ENCODE results near the gene PHLDA3. TPM values are rescaled to one million over a fixed set of nuclear protein-coding genes. Genes with fewer than 3 reads are reported as not detected.

The PHLDA3 gene
- total and polyA plus RNA-seq, 2 of the 13 experiments (the other 11 are each of a cell fraction or from before 2014, with no cell fraction given): 16.7 to 33.6 TPM

DNA sequence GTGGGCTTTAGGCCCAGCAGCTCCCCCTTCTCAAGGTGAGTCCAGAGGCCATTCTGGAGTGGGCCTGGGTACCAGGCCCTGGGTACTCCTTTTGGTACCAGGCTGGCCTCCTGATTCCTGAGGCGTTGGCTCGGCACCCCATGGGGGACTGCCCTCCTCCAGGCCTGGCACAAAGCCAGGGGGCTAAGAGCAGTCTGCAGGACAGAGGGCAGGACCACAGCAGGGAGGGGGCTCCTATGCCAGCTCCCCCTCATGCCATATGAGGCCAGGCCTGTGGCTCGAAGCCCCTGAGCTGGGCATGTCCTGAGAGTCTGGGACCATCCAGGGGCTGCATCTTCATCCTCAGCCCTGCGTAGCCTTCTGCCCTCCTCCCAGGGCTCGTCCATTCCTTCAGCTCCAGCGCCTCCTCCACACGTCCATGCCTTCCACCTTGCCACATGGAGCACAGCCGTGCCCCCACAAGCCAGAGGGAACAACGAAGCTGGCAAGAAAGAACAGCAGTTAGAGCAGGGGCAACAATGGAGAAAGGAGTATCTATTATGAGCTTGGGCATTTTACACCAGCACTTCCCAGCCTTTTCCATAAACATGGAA is 3.2 kb downstream of the PHLDA3 start:
- Histone ChIP-seq H3K27ac (ENCODE audit: extremely low read length, insufficient read depth, low read length) (no peak overlapping the region), H3K4me1 (ENCODE audit: insufficient read depth, low read length) (peaks cover 66% of the 10 kb centered on the region), H2AFZ (ENCODE audit: low read length) (no peak overlapping the region), H3K36me3 (replicated peaks in 1 of 2; ENCODE audit: control insufficient read depth in 1 of 2, insufficient read depth in 2 of 2, low read length in 2 of 2) (peaks cover 2 to 6% of the 10 kb centered on the region in 2 experiments; a peak in 2 of 5 replicates), H3K9me3 (ENCODE audit: low read length) (no peaks in the 10 kb centered on the region), H3K27me3 (ENCODE audit: control insufficient read depth in 1 of 2, insufficient read depth in 2 of 2, low read length in 2 of 2) (peaks cover 0 to 15% of the 10 kb centered on the region in 2 experiments; a peak in 2 of 5 replicates), H3K9ac (ENCODE audit: insufficient read depth, low read depth, low read length) (no peak overlapping the region), H3K4me2 (ENCODE audit: low read depth, low read length) (peak overlapping the region; percentile 83; the same call in 1 of the 2 replicates), H3K4me3 (replicated peaks in 1 of 3; ENCODE audit: insufficient read depth in 1 of 3, low read depth in 2 of 3, low read length in 3 of 3) (no peak overlapping the region), H3K79me2 (ENCODE audit: insufficient read depth, low read length) (peaks cover 27% of the 10 kb centered on the region), H4K20me1 (ENCODE audit: insufficient read depth, low read length) (0 out of 2 replicates have a peak, but pooled peaks cover 15% of the 10 kb centered on the region)
- ATAC-seq (no peak), FAIRE-seq (no peak), DNase-seq (ENCODE audit: low spot score) (no peak)
- 98% methylated on average over 7 of the region's 9 CpGs for WGBS (ENCODE audit: low lambda C conversion rate)
- CTCF ChIA-PET (ENCODE audit: low intra/inter-chr PET ratio, low total read pairs): no interaction called here
- POLR2A ChIA-PET: no interaction called here
- peak; percentile 58 for TF ChIP-seq AGO2 (optimal IDR thresholded peaks at IDR 0.05; ENCODE audit: low read depth, low read length)
- TF ChIP-seq AHR (CRISPR knock-in tag; IDR thresholded peaks at IDR 0.05): no peak
- intact Hi-C loops (cut with micrococcal nuclease; ENCODE audit: unreplicated experiment) (no loop called here), in situ Hi-C loops (cut with HindIII; ENCODE audit: extremely low pct_ligation_motif_present, low pct_unique_long_range_greater_than_20kb) (no loop called here)
- BruUV-seq (replicated peaks): no TSS peak

DNA sequence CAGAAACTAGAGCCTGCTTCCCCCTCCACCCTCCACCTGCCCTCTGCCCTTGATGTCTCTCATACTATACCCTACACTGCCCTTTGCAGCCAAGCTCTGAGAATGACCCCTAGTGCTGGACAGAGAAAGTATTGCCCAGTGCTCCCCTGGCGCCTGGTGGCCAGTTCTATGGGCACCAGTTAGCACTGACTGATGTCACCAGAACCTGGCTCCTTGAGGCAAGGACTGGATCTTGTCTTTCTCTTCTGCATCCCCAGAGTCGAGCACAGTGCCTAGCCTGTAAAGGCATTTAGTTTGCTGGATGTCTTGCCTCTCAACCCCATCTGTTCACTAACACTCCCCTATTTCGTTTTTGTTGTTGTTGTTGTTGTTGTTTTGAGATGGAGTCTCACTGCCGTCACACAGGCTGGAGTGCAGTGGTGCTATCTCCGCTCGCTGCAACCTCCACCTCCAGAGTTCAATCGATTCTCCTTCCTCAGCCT is 5.9 kb downstream of the PHLDA3 start:
- peak; percentile 45 for DNase-seq (ENCODE audit: low spot score)
- Histone ChIP-seq H4K20me1 (ENCODE audit: insufficient read depth, low read length) (0 out of 2 replicates have a peak, but pooled peaks cover 15% of the 10 kb centered on the region), H3K4me1 (ENCODE audit: insufficient read depth, low read length) (peaks cover 60% of the 10 kb centered on the region), H3K79me2 (ENCODE audit: insufficient read depth, low read length) (peaks cover 20% of the 10 kb centered on the region), H3K4me2 (ENCODE audit: low read depth, low read length) (no peak overlapping the region), H3K27ac (ENCODE audit: extremely low read length, insufficient read depth, low read length) (no peak overlapping the region), H3K9me3 (ENCODE audit: low read length) (no peaks in the 10 kb centered on the region), H3K4me3 (replicated peaks in 1 of 3; ENCODE audit: insufficient read depth in 1 of 3, low read depth in 2 of 3, low read length in 3 of 3) (no peak overlapping the region), H2AFZ (ENCODE audit: low read length) (no peak overlapping the region), H3K27me3 (ENCODE audit: control insufficient read depth in 1 of 2, insufficient read depth in 2 of 2, low read length in 2 of 2) (peaks cover 0 to 11% of the 10 kb centered on the region in 2 experiments; a peak in 3 of 5 replicates), H3K9ac (ENCODE audit: insufficient read depth, low read depth, low read length) (no peak overlapping the region), H3K36me3 (replicated peaks in 1 of 2; ENCODE audit: control insufficient read depth in 1 of 2, insufficient read depth in 2 of 2, low read length in 2 of 2) (peaks cover 2 to 6% of the 10 kb centered on the region in 2 experiments; a peak in 2 of 5 replicates)
- in situ Hi-C loops (cut with HindIII; ENCODE audit: extremely low pct_ligation_motif_present, low pct_unique_long_range_greater_than_20kb) (no loop called here), intact Hi-C loops (cut with micrococcal nuclease; ENCODE audit: unreplicated experiment) (no loop called here)
- TF ChIP-seq KDM2A (CRISPR knock-in tag; IDR thresholded peaks at IDR 0.05; ENCODE audit: borderline replicate concordance, low read depth) (peak; percentile 35; the same call in 1 of the 2 replicates), ZC3H13 (CRISPR knock-in tag; IDR thresholded peaks at IDR 0.05) (0 out of 2 replicates have a peak, but pooled peaks have one; percentile 34), POLR2G (IDR thresholded peaks at IDR 0.05; ENCODE audit: low read depth, low read length) (peak; percentile 30; the same call in 1 of the 2 replicates), POLR2A (IDR thresholded peaks at IDR 0.05; ENCODE audit: insufficient read depth in 1 of 2, low read depth in 2 of 2, low read length in 2 of 2) (peak in 1 of 2 experiments; percentile 38; a peak in 1 of 4 replicates), ARNTL (CRISPR knock-in tag; IDR thresholded peaks at IDR 0.05) (no peak), HES4 (CRISPR knock-in tag; IDR thresholded peaks at IDR 0.05; ENCODE audit: borderline replicate concordance) (no peak), GLI4 (CRISPR knock-in tag; IDR thresholded peaks at IDR 0.05; ENCODE audit: borderline replicate concordance) (no peak)
- TF ChIP-seq, protein P1, sequence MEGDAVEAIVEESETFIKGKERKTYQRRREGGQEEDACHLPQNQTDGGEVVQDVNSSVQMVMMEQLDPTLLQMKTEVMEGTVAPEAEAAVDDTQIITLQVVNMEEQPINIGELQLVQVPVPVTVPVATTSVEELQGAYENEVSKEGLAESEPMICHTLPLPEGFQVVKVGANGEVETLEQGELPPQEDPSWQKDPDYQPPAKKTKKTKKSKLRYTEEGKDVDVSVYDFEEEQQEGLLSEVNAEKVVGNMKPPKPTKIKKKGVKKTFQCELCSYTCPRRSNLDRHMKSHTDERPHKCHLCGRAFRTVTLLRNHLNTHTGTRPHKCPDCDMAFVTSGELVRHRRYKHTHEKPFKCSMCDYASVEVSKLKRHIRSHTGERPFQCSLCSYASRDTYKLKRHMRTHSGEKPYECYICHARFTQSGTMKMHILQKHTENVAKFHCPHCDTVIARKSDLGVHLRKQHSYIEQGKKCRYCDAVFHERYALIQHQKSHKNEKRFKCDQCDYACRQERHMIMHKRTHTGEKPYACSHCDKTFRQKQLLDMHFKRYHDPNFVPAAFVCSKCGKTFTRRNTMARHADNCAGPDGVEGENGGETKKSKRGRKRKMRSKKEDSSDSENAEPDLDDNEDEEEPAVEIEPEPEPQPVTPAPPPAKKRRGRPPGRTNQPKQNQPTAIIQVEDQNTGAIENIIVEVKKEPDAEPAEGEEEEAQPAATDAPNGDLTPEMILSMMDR (CRISPR knock-in tag; IDR thresholded peaks at IDR 0.05): peak; percentile 52
- WGBS (ENCODE audit: low lambda C conversion rate): 86% methylated on average over 7 of the region's 7 CpGs
- BruUV-seq (replicated peaks): no TSS peak
- peak; percentile 76 for ATAC-seq
- CTCF ChIA-PET (ENCODE audit: low intra/inter-chr PET ratio, low total read pairs): interaction anchor here (1.2 kb wide), 1 partner anchor 15 kb away, joined by 4 read pairs; no protein-coding TSS in a partner anchor
- POLR2A ChIA-PET: interaction anchor here (1.0 to 2.4 kb wide), 2 partner anchors 17 to 50 kb away, joined by 3 to 7 read pairs; no protein-coding TSS in a partner anchor
- FAIRE-seq: no peak
